Nephron (organoid): ENCODE measurements around the gene RALGAPA2.

ENCODE experiments used
- H3K27ac Mint-ChIP-seq, 3 experiments: 2 replicates each; pipeline ENCODE4 v1.8.0; 2020; ENCODE audit warnings: mixed read lengths in 3 of 3, mild to moderate bottlenecking in 2 of 3, moderate library complexity in 1 of 3
- H3K27me3 Mint-ChIP-seq: 2 replicates; pipeline ENCODE4 v1.8.0; 2021; ENCODE audit warnings: low read depth, mild to moderate bottlenecking, moderate library complexity, mixed read lengths
- H3K36me3 Mint-ChIP-seq: 2 replicates; pipeline ENCODE4 v1.8.0; 2020; ENCODE audit warnings: low read depth, mixed read lengths
- H3K4me1 Mint-ChIP-seq: 2 replicates; pipeline ENCODE4 v1.8.0; 2020; ENCODE audit warnings: mixed read lengths
- H3K4me3 Mint-ChIP-seq, 3 experiments: 2 replicates each; pipeline ENCODE4 v1.8.0; 2020; ENCODE audit warnings: mild to moderate bottlenecking in 3 of 3, mixed read lengths in 3 of 3, moderate library complexity in 2 of 3
- H3K9me3 Mint-ChIP-seq: 2 replicates; pipeline ENCODE4 v1.8.0; 2020; ENCODE audit warnings: mixed read lengths
- CTCF ChIP-seq, 3 experiments: fragments of 200-600 bp; sonication (generic); IDR thresholded peaks; one replicate each; pipeline ENCODE4 v1.5.0; 2021; ENCODE audit warnings: antibody characterized with exemption in 3 of 3; ENCODE audit not compliant: unreplicated experiment in 3 of 3

The RALGAPA2 gene

DNA sequence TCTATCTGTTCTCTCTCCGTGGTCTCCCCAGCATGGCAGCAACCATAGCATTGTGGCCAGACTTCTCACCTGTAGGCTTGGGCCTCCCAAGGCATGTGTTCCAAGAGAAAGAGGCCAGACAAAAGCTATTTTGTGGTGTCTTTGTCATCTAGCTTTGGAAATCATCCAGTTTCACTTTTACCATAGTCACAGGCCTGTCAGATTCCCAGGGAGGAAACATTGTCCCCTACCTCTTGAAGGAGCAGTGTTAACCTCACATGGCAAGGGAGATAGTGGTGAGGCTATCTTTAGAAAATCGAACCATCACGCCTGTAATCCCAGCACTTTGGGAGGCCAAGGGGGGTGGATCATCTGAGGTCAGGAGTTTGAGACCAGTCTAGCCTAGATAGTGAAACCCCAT, 42.3 kb upstream of the RALGAPA2 start:
- Mint-ChIP-seq H3K36me3 (no peaks in the 10 kb centered on the region), H3K27me3 (peaks cover 3% of the 10 kb centered on the region), H3K4me3 (no peak overlapping the region), H3K9me3 (no peaks in the 10 kb centered on the region), H3K27ac (no peak overlapping the region), H3K4me1 (no peaks in the 10 kb centered on the region)
- no peak for TF ChIP-seq CTCF (IDR thresholded peaks at IDR 0.05; ENCODE audit: unreplicated experiment in 3 of 3)

DNA sequence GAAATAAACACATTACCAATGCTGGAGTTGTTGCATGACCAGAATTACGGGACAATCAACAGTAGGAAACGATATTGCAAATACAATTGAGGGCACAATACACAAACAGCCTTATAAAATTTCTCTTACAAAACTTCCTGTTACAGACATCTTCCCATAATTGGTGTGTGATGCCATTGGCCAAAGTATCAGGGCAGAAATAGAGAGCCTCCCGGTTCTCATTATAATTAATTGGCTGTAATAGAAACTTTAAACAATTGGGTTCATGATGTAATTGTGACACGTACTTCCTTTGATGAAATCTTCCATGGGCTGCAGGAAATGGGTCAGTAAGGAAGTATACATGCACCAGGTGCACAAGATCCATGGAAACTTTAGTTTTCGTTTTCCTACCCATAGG, 40.3 kb upstream of the RALGAPA2 start:
- Mint-ChIP-seq H3K27me3 (peaks cover 3% of the 10 kb centered on the region), H3K36me3 (no peaks in the 10 kb centered on the region), H3K9me3 (peaks cover 5% of the 10 kb centered on the region), H3K4me3 (no peak overlapping the region), H3K4me1 (no peaks in the 10 kb centered on the region), H3K27ac (no peak overlapping the region)
- TF ChIP-seq CTCF (IDR thresholded peaks at IDR 0.05; ENCODE audit: unreplicated experiment in 3 of 3): no peak

GRCh38 chr20:20747298-20747697, 34.9 kb upstream of the RALGAPA2 start:
- Mint-ChIP-seq H3K27me3 (no peaks in the 10 kb centered on the region), H3K27ac (no peak overlapping the region), H3K9me3 (peaks cover 5% of the 10 kb centered on the region), H3K4me3 (no peak overlapping the region), H3K36me3 (no peaks in the 10 kb centered on the region), H3K4me1 (peaks cover 21% of the 10 kb centered on the region)
- no peak for TF ChIP-seq CTCF (IDR thresholded peaks at IDR 0.05; ENCODE audit: unreplicated experiment in 3 of 3)

GRCh38 chr20:20744170-20744725, 31.8 kb upstream of the RALGAPA2 start:
- H3K4me1 Mint-ChIP-seq: peaks cover 40% of the 10 kb centered on the region
- no peaks in the 10 kb centered on the region for H3K36me3 Mint-ChIP-seq
- no peaks in the 10 kb centered on the region for H3K27me3 Mint-ChIP-seq
- H3K9me3 Mint-ChIP-seq: peaks cover 5% of the 10 kb centered on the region
- H3K27ac Mint-ChIP-seq: peak overlapping the region; percentile 90 to 98 (median 94)
- TF ChIP-seq CTCF (IDR thresholded peaks at IDR 0.05; ENCODE audit: unreplicated experiment in 3 of 3): no peak
- H3K4me3 Mint-ChIP-seq: peak overlapping the region in 1 of 3 experiments; percentile 20

DNA sequence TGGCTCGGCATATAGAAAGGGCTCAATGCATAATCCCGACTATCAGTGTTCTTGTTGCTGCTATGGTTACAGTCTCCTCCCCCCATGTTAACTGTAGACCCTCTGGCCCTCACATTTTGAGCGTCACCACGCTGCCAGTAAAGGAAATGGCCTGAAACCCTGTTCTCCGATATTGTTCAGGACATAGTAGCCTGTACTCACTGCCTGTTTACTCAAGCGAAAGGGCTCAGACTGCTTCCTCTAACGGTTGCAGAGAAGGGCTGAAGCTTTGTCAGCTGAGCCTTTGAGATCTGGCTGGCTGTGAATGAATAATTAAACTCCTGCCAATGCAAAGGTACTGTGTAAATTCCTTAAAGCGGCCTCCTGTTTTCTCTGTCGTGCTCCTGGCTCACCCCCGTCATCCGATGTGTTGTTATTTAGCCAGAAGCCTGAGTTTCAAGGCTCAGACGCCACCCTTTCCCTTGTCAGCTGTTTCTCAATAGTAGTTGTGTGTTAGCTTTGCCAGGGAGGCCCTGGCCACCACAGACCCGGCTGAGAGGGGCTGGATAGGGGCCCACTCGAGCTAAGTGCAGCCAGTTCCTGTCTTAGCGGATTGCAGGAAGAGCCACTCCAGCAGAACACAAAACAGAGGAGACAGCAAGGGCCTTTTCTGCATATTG, 31.2 kb upstream of the RALGAPA2 start:
- Mint-ChIP-seq H3K27ac (peak overlapping the region; percentile 90 to 98 (median 94)), H3K4me1 (peaks cover 40% of the 10 kb centered on the region), H3K9me3 (no peaks in the 10 kb centered on the region), H3K36me3 (no peaks in the 10 kb centered on the region), H3K4me3 (peak overlapping the region in 2 of 3 experiments; percentile 20 to 26), H3K27me3 (no peaks in the 10 kb centered on the region)
- no peak for TF ChIP-seq CTCF (IDR thresholded peaks at IDR 0.05; ENCODE audit: unreplicated experiment in 3 of 3)
